GM19397 (cell line): ENCODE results near the gene ERVW-1.
"Not testable (repeated sequence)": the region's sequence is repeated elsewhere in the genome, so short reads cannot be mapped to it uniquely, and the experiment has no call there.

Experiments used
- ATAC-seq: cut with Tn5 transposase; IDR thresholded peaks from one replicate; pipeline ENCODE4 v1.9.1; 2021; ENCODE audit warnings: mild to moderate bottlenecking, moderate library complexity; ENCODE audit not compliant: unreplicated experiment

Gene ERVW-1, protein sequence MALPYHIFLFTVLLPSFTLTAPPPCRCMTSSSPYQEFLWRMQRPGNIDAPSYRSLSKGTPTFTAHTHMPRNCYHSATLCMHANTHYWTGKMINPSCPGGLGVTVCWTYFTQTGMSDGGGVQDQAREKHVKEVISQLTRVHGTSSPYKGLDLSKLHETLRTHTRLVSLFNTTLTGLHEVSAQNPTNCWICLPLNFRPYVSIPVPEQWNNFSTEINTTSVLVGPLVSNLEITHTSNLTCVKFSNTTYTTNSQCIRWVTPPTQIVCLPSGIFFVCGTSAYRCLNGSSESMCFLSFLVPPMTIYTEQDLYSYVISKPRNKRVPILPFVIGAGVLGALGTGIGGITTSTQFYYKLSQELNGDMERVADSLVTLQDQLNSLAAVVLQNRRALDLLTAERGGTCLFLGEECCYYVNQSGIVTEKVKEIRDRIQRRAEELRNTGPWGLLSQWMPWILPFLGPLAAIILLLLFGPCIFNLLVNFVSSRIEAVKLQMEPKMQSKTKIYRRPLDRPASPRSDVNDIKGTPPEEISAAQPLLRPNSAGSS

GRCh38 chr7:92477681-92478080 is at the start of gene ERVW-1:
ERVW-1 (minus strand) TSS chr7:92477946; CDS start chr7:92470381, 7,565 bp downstream.
- ATAC-seq = not testable (repeated sequence)

GRCh38 chr7:92523110-92523509 is 45.4 kb upstream of the ERVW-1 start:
- ATAC-seq = no peak

- ATAC-seq = no peak
Observed at GRCh38 chr7:92520024-92520423, 42.3 kb upstream of the ERVW-1 start.

GRCh38 chr7:92517631-92518030 is 39.9 kb upstream of the ERVW-1 start:
- ATAC-seq = no peak

- no peak for ATAC-seq
Observed at GRCh38 chr7:92513167-92513902, 35.6 kb upstream of the ERVW-1 start.

DNA sequence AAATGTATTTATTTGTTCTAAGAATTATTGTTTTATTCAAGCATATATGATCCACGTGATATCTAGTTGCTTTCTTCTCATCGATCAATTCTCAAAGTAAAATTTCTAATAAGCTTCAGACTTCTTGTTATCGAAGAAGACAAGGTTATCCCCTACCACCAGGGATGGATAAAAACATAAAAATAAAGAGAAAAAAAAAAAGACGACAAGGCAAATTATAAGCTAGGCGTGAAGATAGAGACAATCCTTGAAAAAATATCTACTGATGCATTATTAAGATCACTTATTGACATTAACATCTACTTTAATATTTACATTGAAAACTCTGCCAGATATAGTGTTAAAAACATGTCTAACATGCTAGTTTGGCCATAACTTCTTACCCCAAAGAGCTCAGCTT is 31.2 kb upstream of the ERVW-1 start:
- no peak for ATAC-seq

- ATAC-seq = no peak
Observed at GRCh38 chr7:92506363-92506762, 28.6 kb upstream of the ERVW-1 start.

DNA sequence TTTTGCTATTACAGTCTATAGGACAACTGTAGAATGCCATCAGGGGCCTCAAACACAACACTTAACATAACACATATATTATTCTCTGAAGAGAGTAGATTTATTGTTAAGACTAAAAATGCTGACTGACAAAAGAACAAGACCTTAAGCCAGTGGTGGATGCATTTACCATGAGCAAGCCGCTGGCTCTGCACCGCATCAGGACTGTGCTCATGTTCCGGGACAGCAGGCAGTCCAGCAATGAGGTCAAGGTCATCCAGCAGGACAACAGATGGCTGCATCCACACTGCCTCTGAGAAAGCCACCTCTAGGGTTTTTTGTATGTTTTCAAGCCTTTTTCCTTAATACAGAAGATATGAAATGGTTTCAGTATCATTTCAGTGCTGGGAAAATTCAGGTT is 26.8 kb upstream of the ERVW-1 start:
- ATAC-seq = no peak

DNA sequence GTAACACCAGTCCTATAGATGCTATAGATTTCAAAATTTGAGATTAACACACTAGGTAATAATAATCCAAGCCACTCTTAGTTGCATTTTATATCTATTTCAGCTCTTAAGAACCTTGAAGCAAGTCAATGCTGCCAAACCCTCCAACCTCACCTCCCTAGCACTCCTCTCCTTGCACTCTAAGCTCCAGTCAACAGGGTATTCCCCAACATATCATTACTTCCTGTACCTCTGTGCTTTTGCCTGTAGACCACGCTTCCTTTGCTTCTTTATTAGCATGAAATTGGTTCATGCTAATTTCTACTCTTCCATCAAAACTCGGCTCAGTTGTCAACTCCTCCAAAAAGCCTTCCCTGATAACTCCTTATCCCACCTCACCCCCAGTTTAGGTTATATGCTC is 26.0 kb upstream of the ERVW-1 start:
- ATAC-seq = no peak

- no peak for ATAC-seq
Observed at GRCh38 chr7:92498557-92498956, 20.8 kb upstream of the ERVW-1 start.

- no peak for ATAC-seq
Observed at GRCh38 chr7:92496876-92497275, 19.1 kb upstream of the ERVW-1 start.

DNA sequence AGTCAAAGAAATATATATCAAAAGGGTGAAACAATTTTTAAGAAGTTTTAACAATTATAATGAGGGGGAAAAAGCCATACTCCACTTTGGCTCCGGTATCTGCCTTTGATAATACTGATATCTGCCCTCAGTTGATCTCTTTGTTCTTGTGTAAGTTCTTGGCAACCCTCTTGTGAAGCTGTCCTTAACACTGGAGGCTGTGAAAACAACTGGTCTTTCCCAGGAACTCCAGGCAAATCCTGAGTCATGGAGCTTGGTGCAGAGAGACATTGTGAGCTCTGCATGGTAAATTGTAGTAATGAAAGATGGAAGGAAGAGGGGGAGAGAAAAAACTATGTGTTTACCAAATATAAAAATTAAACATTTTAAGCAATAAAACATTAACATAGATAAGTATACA is 11.9 kb upstream of the ERVW-1 start:
- ATAC-seq = no peak

- no peak for ATAC-seq
Observed at GRCh38 chr7:92487804-92488203, 10.1 kb upstream of the ERVW-1 start.

- ATAC-seq = no peak
Observed at GRCh38 chr7:92485974-92486373, 8.2 kb upstream of the ERVW-1 start.

DNA sequence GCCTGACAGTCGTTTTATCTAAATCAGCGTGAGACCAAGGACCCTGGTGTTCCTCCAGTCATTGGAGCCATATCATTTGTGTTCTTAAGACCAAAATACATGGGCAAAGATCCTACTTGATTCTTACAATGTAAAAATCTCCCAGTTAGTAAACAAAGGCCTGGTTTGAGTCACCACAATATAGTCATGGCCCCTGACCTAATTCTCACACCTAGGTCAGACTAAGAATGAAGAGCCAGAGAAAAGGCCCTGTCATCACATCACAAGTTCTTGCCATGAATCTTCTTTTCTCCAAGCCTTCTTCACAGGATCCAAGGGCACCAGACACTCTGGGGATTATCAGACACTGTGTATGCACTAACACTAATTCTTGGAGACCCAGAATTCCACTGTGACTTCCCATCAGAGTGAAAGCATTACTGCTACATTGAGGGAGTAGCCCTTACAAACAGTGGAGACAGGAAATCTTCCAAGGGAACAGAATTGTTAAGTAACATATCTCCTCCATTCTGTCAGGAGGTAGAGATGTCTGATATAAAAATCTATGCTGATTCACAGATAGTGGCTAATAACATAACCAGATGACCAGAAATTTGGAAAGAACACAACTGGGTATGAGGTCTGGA is 7.6 kb upstream of the ERVW-1 start:
- no peak for ATAC-seq

- ATAC-seq = not testable (repeated sequence)
Observed at GRCh38 chr7:92484226-92484625, 6.5 kb upstream of the ERVW-1 start.

DNA sequence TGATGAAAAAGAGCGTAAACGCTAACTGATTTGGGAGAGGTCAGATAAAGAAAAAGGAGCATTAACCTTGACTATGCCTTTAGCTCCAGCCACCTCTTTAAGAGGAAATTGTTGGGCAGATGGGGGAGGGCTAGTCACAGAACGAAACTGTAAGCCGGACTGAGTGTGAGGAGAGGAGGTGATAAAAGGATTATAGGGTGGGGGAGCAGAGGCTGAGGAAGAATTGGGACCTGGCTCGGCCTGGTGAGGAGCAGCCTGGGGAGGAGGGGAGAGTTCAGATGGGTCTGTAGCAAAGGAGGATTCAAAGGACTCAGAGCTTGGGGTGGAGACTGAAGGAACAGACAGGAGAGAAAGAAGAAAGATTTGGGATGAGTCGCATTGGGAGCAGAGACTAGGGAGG is 5.9 kb upstream of the ERVW-1 start:
- ATAC-seq = not testable (repeated sequence)

GRCh38 chr7:92479146-92479545 is 1.4 kb upstream of the ERVW-1 start:
- not testable (repeated sequence) for ATAC-seq

GRCh38 chr7:92478711-92479110 is 965 bp upstream of the ERVW-1 start:
- no peak for ATAC-seq

- no peak for ATAC-seq
Observed at GRCh38 chr7:92478095-92478494, 349 bp upstream of the ERVW-1 start.

- not testable (repeated sequence) for ATAC-seq
Observed at GRCh38 chr7:92475851-92476590, 1.7 kb downstream of the ERVW-1 start.
